ENCODE measurements around the gene OR2A25.

- TF ChIP-seq, protein P1, sequence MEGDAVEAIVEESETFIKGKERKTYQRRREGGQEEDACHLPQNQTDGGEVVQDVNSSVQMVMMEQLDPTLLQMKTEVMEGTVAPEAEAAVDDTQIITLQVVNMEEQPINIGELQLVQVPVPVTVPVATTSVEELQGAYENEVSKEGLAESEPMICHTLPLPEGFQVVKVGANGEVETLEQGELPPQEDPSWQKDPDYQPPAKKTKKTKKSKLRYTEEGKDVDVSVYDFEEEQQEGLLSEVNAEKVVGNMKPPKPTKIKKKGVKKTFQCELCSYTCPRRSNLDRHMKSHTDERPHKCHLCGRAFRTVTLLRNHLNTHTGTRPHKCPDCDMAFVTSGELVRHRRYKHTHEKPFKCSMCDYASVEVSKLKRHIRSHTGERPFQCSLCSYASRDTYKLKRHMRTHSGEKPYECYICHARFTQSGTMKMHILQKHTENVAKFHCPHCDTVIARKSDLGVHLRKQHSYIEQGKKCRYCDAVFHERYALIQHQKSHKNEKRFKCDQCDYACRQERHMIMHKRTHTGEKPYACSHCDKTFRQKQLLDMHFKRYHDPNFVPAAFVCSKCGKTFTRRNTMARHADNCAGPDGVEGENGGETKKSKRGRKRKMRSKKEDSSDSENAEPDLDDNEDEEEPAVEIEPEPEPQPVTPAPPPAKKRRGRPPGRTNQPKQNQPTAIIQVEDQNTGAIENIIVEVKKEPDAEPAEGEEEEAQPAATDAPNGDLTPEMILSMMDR (IDR thresholded peaks at IDR 0.05) = no peak
- TF ChIP-seq EP300 (IDR thresholded peaks at IDR 0.05) (no peak), FOSL2 (IDR thresholded peaks at IDR 0.05) (no peak), FOSL2 (CRISPR knock-in tag; IDR thresholded peaks at IDR 0.05) (no peak), MAX (IDR thresholded peaks at IDR 0.05) (no peak), MAZ (IDR thresholded peaks at IDR 0.05; ENCODE audit: borderline replicate concordance, low read depth, low read length) (no peak), NR3C1 (IDR thresholded peaks at IDR 0.05) (no peak), REST (IDR thresholded peaks at IDR 0.05) (no peak)
Measured at GRCh38 chr7:144086730-144087129, 17.1 kb downstream of the OR2A25 start.
